GM12878 (cell line): ENCODE results near the gene RPTN. TPM values are rescaled to one million over a fixed set of nuclear protein-coding genes. Genes with fewer than 3 reads are reported as not detected.

Source experiments
- ATAC-seq: fragments of 200-7000 bp; cut with Tn5 transposase; 3 replicates; pipeline ENCODE4 v1.9.1; 2020; ENCODE audit warnings: mild to moderate bottlenecking, moderate library complexity
- BruUV-seq: library from RNA; stranded (reverse); fragments of 400-500 nt; replicated peaks from 2 replicates; lab custom pipeline; 2021; lab: Mats Ljungman, UMichigan
- CTCF ChIA-PET: fragments of 300-600 bp; sonication (Branson Sonifier 250); formaldehyde crosslinking; extraction: SDS; loops from one replicate; lab custom pipeline; 2021; ENCODE audit warnings: inconsistent platforms; lab: Yijun Ruan, JAX
- POLR2A ChIA-PET: fragments of 350-600 bp; formaldehyde crosslinking; extraction: SDS; loops from one replicate; lab custom pipeline; 2021; ENCODE audit warnings: inconsistent platforms; lab: Charles Lee
- RAD21 ChIA-PET: fragments of 300-600 bp; sonication (Branson Sonifier 250); formaldehyde crosslinking; loops from one replicate; lab custom pipeline; 2023; ENCODE audit warnings: antibody characterized with exemption; ENCODE audit not compliant: unreplicated experiment; lab: Charles Lee
- SMC1A ChIA-PET: fragments of 300-600 bp; sonication (Branson Sonifier 250); formaldehyde crosslinking; loops from one replicate; lab custom pipeline; 2023; ENCODE audit not compliant: unreplicated experiment, uncharacterized antibody; lab: Charles Lee
- DNase-seq: peaks from one replicate; pipeline ENCODE4 v3.0.0-alpha.2; 2011; ENCODE audit warnings: low read depth, low spot score
- FAIRE-seq: peaks from 3 replicates; lab custom pipeline; 2011; peaks lifted over from hg19 to GRCh38; lab: Jason Lieb, UNC
- H2AFZ ChIP-seq: 2 replicates; pipeline ENCODE4 v1.6.0; 2011; ENCODE audit warnings: low read depth, low read length, control low read depth; ENCODE audit not compliant: control insufficient read depth
- H3K27ac ChIP-seq: 2 replicates; pipeline ENCODE4 v1.5.1; 2011; ENCODE audit warnings: control low read depth; ENCODE audit not compliant: control insufficient read depth, insufficient read depth
- H3K27me3 ChIP-seq, 2 experiments: replicated peaks in 1 of 2; 2 replicates each; pipeline versions ENCODE4 v1.6.0 to v1.6.1; 2011; ENCODE audit warnings: low read length in 1 of 2; ENCODE audit not compliant: control insufficient read depth in 2 of 2, insufficient read depth in 2 of 2
- H3K36me3 ChIP-seq, 2 experiments: 2 replicates each; pipeline ENCODE4 v1.5.1; 2011; ENCODE audit warnings: low read length in 1 of 2; ENCODE audit not compliant: control insufficient read depth in 2 of 2, insufficient read depth in 2 of 2
- H3K4me1 ChIP-seq: 2 replicates; pipeline ENCODE4 v1.6.1; 2011; ENCODE audit warnings: mild to moderate bottlenecking, low read length, moderate library complexity, mixed read lengths; ENCODE audit not compliant: control insufficient read depth, insufficient read depth
- H3K4me2 ChIP-seq: 2 replicates; pipeline ENCODE4 v1.6.0; 2011; ENCODE audit warnings: control low read depth; ENCODE audit not compliant: control insufficient read depth, insufficient read depth
- H3K4me3 ChIP-seq: fragments of 200-600 bp; sonication (generic); 2 replicates; pipeline ENCODE4 v1.5.1; 2016
- H3K79me2 ChIP-seq: 2 replicates; pipeline ENCODE4 v1.6.0; 2011; ENCODE audit warnings: low read length; ENCODE audit not compliant: control insufficient read depth, insufficient read depth
- H3K9ac ChIP-seq: 2 replicates; pipeline ENCODE4 v1.8.0; 2011; ENCODE audit warnings: low read length, control low read depth, mixed read lengths; ENCODE audit not compliant: control insufficient read depth, insufficient read depth
- H3K9me3 ChIP-seq: replicated peaks from 3 replicates; pipeline ENCODE4 v1.5.1; 2011; ENCODE audit warnings: mild to moderate bottlenecking, low read length; ENCODE audit not compliant: control insufficient read depth, insufficient read depth
- H4K20me1 ChIP-seq: 2 replicates; pipeline ENCODE4 v1.6.0; 2011; ENCODE audit not compliant: control insufficient read depth, insufficient read depth
- E2F8 ChIP-seq: fragments of 450-650 bp; IDR thresholded peaks from 2 replicates; pipeline ENCODE4 v1.6.1; 2018; ENCODE audit warnings: mild to moderate bottlenecking, low read depth, moderate library complexity; ENCODE audit not compliant: partially characterized antibody
- HDAC6 ChIP-seq: fragments of 200-600 bp; sonication (generic); IDR thresholded peaks from one replicate; pipeline ENCODE4 v1.8.0; 2017; ENCODE audit warnings: antibody characterized with exemption; ENCODE audit not compliant: unreplicated experiment
- HDGF ChIP-seq: fragments of 450-650 bp; IDR thresholded peaks from 2 replicates; pipeline ENCODE4 v1.6.1; 2016; ENCODE audit warnings: antibody characterized with exemption
- NR2C2 ChIP-seq: IDR thresholded peaks from 2 replicates; pipeline ENCODE4 v1.6.1; 2011; ENCODE audit warnings: borderline replicate concordance, low read depth; ENCODE audit not compliant: control insufficient read depth, insufficient read length
- RAD21 ChIP-seq: IDR thresholded peaks from 2 replicates; pipeline ENCODE4 v1.6.1; 2011; ENCODE audit warnings: mild to moderate bottlenecking, low read depth, low read length, moderate library complexity; ENCODE audit not compliant: insufficient read depth
- RB1 ChIP-seq: fragments of 450-650 bp; formaldehyde crosslinking; IDR thresholded peaks from 2 replicates; pipeline ENCODE4 v1.6.1; 2017; ENCODE audit warnings: mild to moderate bottlenecking, borderline replicate concordance
- SMAD5 ChIP-seq: IDR thresholded peaks from 2 replicates; pipeline ENCODE4 v1.6.1; 2016; ENCODE audit warnings: antibody characterized with exemption, low read depth
- ZBTB4 ChIP-seq: fragments of 450-650 bp; formaldehyde crosslinking; IDR thresholded peaks from 2 replicates; pipeline ENCODE4 v1.4.0; 2022; ENCODE audit warnings: mild to moderate bottlenecking, moderate library complexity
- ZBTB40 ChIP-seq: fragments of 450-650 bp; IDR thresholded peaks from 2 replicates; pipeline ENCODE4 v1.6.1; 2016; ENCODE audit warnings: mild to moderate bottlenecking, moderate library complexity, borderline replicate concordance
- ZNF274 ChIP-seq: IDR thresholded peaks from one replicate; pipeline ENCODE4 v1.8.0; 2011; ENCODE audit not compliant: insufficient read length, insufficient read depth
- WGBS: methylation state at CpG from one replicate; pipeline ENCODE4 v1.1.6; 2016; ENCODE audit warnings: low lambda C conversion rate; ENCODE audit not compliant: insufficient replicate concordance, insufficient coverage; ENCODE audit errors: missing lambda C conversion rate; 5-methylcytosine and 5-hydroxymethylcytosine counted together
- in situ Hi-C: fragments of 300-500 bp; cut with MboI; formaldehyde crosslinking; loops from 9 replicates; pipeline ENCODE4 v1.14.3; 2018; ENCODE audit warnings: mixed read lengths
- intact Hi-C: fragments of 100-400 bp; cut with micrococcal nuclease; formaldehyde crosslinking; loops from one replicate; pipeline ENCODE4 v1.14.2; 2022; ENCODE audit not compliant: unreplicated experiment
- polyA plus RNA-seq, 11 experiments: library from polyadenylated mRNA; depleted of rRNA in 4 of 11; unstranded in 6 of 11; stranded (reverse) in 5 of 11; fragments of >200 nt; fragmentation: Nextera tagmentation in 4 of 11; fragmentation: Illumina TruSeq in 1 of 11; extraction: Ambion mirVana in 4 of 11; extraction: Trizol in 1 of 11; gene quantifications; 1 replicate in 1 of 11; 2 replicates in 10 of 11; pipeline versions ENCODE4 v1.2.1 to v1.2.3, GENCODE V29; 2011 to 2016; ENCODE audit warnings: inconsistent platforms in 2 of 11, missing spikeins in 2 of 11, low read depth in 1 of 11
- total RNA-seq, 4 experiments: library from RNA; depleted of rRNA in 3 of 4; stranded (reverse); fragments of >200 nt in 3 of 4; fragmentation: Illumina TruSeq in 1 of 4; extraction: Trizol in 1 of 4; gene quantifications; 2 replicates each; pipeline versions ENCODE4 v1.2.1 to v1.2.3, GENCODE V29; 2013 to 2021
- TF ChIP-seq, protein P1 (sequence below): fragments of 450-650 bp; IDR thresholded peaks from 2 replicates; pipeline ENCODE4 v1.6.1; 2014; ENCODE audit warnings: mild to moderate bottlenecking

RPTN gene
- total and polyA plus RNA-seq, 10 of the 15 experiments (the other 5 are each of a cell fraction or from before 2014, with no cell fraction given): not detected

DNA sequence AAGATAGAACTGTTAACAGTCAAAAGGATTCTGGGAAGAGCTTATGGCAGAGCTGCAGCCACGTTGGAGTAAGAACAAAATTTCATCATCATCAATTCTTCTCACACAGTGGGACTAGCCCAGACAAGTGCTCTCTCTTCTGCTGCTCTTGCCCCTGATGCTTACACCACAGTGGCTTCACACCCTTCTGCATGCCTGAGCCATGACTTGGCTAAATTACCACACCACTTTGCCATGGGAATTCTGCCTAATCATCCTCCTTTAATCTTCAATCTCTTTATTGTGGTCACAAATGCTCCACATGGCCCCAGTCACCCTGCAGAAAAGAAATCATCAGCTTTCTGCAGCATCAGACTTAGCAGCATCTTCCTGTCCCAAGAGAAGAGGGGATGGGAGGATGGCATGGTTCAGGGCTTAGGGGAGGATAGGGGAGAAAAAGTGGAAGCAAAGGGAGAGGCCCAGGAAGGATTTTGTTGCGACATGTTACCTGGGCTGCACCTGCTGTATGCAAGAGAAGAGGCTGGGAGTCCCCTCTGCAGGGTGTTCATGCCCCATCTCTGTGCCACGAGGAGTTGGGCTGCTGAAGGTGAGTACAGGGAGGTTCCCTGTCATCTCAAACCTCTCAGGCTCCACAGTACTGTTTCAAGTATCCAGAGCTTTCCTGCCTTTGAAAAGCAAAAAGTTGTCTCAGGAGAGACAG, 9.0 kb upstream of the RPTN start (continued):
- no peak for TF ChIP-seq ZBTB4 (CRISPR knock-in tag)
- TF ChIP-seq NR2C2: no peak
- no peak for TF ChIP-seq HDAC6
- no peak for TF ChIP-seq E2F8
- no peak for TF ChIP-seq ZNF274
- TF ChIP-seq, all 136 proteins: peak for 0

DNA sequence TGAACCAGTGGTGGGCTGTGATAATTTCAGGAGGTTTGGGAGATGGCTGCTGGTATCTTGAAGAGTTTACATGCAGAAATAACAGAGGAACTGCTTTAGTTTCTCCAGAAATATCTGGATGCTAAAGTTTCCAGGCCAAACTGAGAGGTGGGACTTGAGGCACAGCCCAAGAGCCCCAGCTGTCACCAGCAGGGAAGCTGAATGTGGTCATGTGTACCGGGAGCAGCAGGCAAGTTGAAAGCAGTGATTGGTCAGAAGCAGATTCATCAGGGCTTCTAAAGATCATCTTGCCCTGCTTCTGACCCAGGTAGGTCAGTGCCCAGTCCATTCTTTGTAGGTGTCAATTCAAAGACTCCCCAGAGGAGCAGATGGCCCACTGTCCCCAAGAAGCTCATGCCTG, 7.9 kb upstream of the RPTN start:
- no peak overlapping the region for H3K27ac ChIP-seq
- no peaks in the 10 kb centered on the region for H4K20me1 ChIP-seq
- ChIA-PET POLR2A (no interaction called here), SMC1A (no interaction called here), RAD21 (no interaction called here), CTCF (no interaction called here)
- intact Hi-C loops: no loop called here
- FAIRE-seq (no peak), ATAC-seq (no peak), DNase-seq (no peak)
- H3K36me3 ChIP-seq: no peaks in the 10 kb centered on the region
- no peak overlapping the region for H3K4me3 ChIP-seq
- 0% methylated on average over 1 of the region's 1 CpG for WGBS
- no peaks in the 10 kb centered on the region for H3K9me3 ChIP-seq
- H3K4me2 ChIP-seq: no peak overlapping the region
- H3K4me1 ChIP-seq: peaks cover 14% of the 10 kb centered on the region
- H2AFZ ChIP-seq: no peak overlapping the region
- H3K79me2 ChIP-seq: no peaks in the 10 kb centered on the region
- no TSS peak for BruUV-seq
- in situ Hi-C loops: no loop called here
- H3K9ac ChIP-seq: no peak overlapping the region
- no peaks in the 10 kb centered on the region for H3K27me3 ChIP-seq
- TF ChIP-seq RAD21 (no peak), ZBTB40 (no peak), HDGF (no peak), ZNF274 (no peak), SMAD5 (no peak), RB1 (no peak)
- TF ChIP-seq, protein P1, sequence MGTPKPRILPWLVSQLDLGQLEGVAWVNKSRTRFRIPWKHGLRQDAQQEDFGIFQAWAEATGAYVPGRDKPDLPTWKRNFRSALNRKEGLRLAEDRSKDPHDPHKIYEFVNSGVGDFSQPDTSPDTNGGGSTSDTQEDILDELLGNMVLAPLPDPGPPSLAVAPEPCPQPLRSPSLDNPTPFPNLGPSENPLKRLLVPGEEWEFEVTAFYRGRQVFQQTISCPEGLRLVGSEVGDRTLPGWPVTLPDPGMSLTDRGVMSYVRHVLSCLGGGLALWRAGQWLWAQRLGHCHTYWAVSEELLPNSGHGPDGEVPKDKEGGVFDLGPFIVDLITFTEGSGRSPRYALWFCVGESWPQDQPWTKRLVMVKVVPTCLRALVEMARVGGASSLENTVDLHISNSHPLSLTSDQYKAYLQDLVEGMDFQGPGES: no peak
